HepG2 (cell line): ENCODE data around the gene FNDC7. TPM values are rescaled to one million over a fixed set of nuclear protein-coding genes. Genes with fewer than 3 reads are reported as not detected.

Experiments
- ATF5 ChIP-seq: sonication (generic); formaldehyde crosslinking; IDR thresholded peaks from 2 replicates; pipeline ENCODE4 v1.4.0; 2020; ENCODE audit warnings: mild to moderate bottlenecking, low read depth, missing genetic modification reagents
- BATF2 ChIP-seq: sonication (generic); formaldehyde crosslinking; IDR thresholded peaks from 2 replicates; pipeline ENCODE4 v1.8.0; 2022; ENCODE audit warnings: mild to moderate bottlenecking, missing genetic modification reagents, moderate library complexity
- HBP1 ChIP-seq: IDR thresholded peaks from 2 replicates; pipeline ENCODE4 v1.6.1; 2016; ENCODE audit warnings: low read depth, control low read depth
- HNF1A ChIP-seq, 2 experiments: sonication (generic) in 1 of 2; formaldehyde crosslinking in 1 of 2; IDR thresholded peaks; 2 replicates each; pipeline versions ENCODE4 v1.4.0 to v1.6.1; 2016 to 2020; ENCODE audit warnings: borderline replicate concordance in 1 of 2, low read depth in 1 of 2, mild to moderate bottlenecking in 1 of 2, missing genetic modification reagents in 1 of 2
- MXD4 ChIP-seq: IDR thresholded peaks from 2 replicates; pipeline ENCODE4 v1.6.1; 2016; ENCODE audit warnings: mild to moderate bottlenecking, missing biosample characterization, missing genetic modification reagents
- NAIF1 ChIP-seq: sonication (generic); formaldehyde crosslinking; IDR thresholded peaks from 2 replicates; pipeline ENCODE4 v1.5.0; 2020; ENCODE audit warnings: mild to moderate bottlenecking, missing genetic modification reagents, borderline replicate concordance
- NFRKB ChIP-seq: fragments of 450-650 bp; IDR thresholded peaks from 2 replicates; pipeline ENCODE4 v1.6.1; 2017
- SIN3B ChIP-seq: fragments of 150-350 bp; IDR thresholded peaks from 2 replicates; pipeline ENCODE4 v1.6.1; 2014; ENCODE audit warnings: low read length
- SNAPC4 ChIP-seq: sonication (generic); formaldehyde crosslinking; IDR thresholded peaks from 2 replicates; pipeline ENCODE4 v1.4.0; 2020; ENCODE audit warnings: mild to moderate bottlenecking, missing genetic modification reagents
- TP53 ChIP-seq: sonication (generic); formaldehyde crosslinking; conservative IDR thresholded peaks from 2 replicates; pipeline ENCODE4 v1.4.0; 2020; ENCODE audit warnings: missing genetic modification reagents
- XRCC5 ChIP-seq: fragments of 200-400 bp; formaldehyde crosslinking; optimal IDR thresholded peaks from 2 replicates; pipeline ENCODE3; 2017; ENCODE audit warnings: mild to moderate bottlenecking, low read length
- ZFP1 ChIP-seq: IDR thresholded peaks from 2 replicates; pipeline ENCODE4 v1.6.1; 2016
- ZNF136 ChIP-seq: sonication (generic); formaldehyde crosslinking; IDR thresholded peaks from 2 replicates; pipeline ENCODE4 v1.8.1; 2022; ENCODE audit warnings: low read depth, mild to moderate bottlenecking, moderate library complexity, missing genetic modification reagents
- ZNF530 ChIP-seq: sonication (generic); formaldehyde crosslinking; IDR thresholded peaks from 2 replicates; pipeline ENCODE4 v1.5.0; 2020; ENCODE audit warnings: low read depth, mild to moderate bottlenecking, missing genetic modification reagents
- ZNF619 ChIP-seq: sonication (generic); formaldehyde crosslinking; IDR thresholded peaks from 2 replicates; pipeline ENCODE4 v1.4.0; 2020; ENCODE audit warnings: mild to moderate bottlenecking, missing genetic modification reagents
- polyA plus RNA-seq, 8 experiments: library from polyadenylated mRNA; depleted of rRNA in 3 of 8; stranded (reverse) in 7 of 8; unstranded in 1 of 8; fragments of >200 nt; fragmentation: Illumina TruSeq in 4 of 8; extraction: Trizol in 4 of 8; gene quantifications; 2 replicates each; pipeline versions ENCODE4 v1.2.1 to v1.2.3, GENCODE V29; 2011 to 2016; ENCODE audit warnings: low read depth in 4 of 8, missing spikeins in 1 of 8, mixed read lengths in 1 of 8; ENCODE audit not compliant: insufficient read depth in 1 of 8
- total RNA-seq, 5 experiments: library from RNA; depleted of rRNA; stranded (reverse); fragments of >200 nt; fragmentation: Illumina TruSeq; extraction: Trizol; gene quantifications; 2 replicates each; pipeline ENCODE4 v1.2.3, GENCODE V29; 2016; ENCODE audit warnings: low read depth in 1 of 5

The FNDC7 gene
- total and polyA plus RNA-seq, 2 of the 13 experiments (the other 11 are each of a cell fraction or from before 2014, with no cell fraction given): 0.03 TPM; not detected in 1

GRCh38 chr1:108691942-108692723 lies 20.6 kb upstream of the FNDC7 start, which contains the start of gene PRPF38B (continued):
- TF ChIP-seq SNAPC4 (no peak), HBP1 (CRISPR knock-in tag) (peak; percentile 61; the same call in 1 of the 2 replicates), ZNF136 (no peak), NAIF1 (CRISPR knock-in tag) (no peak), HNF1A (IDR thresholded peaks at IDR 0.05; ENCODE audit: low read depth) (no peak), HNF1A (CRISPR knock-in tag; IDR thresholded peaks at IDR 0.05; ENCODE audit: borderline replicate concordance) (peak; percentile 84; the same call in 1 of the 2 replicates), TP53 (CRISPR knock-in tag) (no peak; the same call in 1 of the 2 replicates), BATF2 (CRISPR knock-in tag) (no peak), ZNF619 (CRISPR knock-in tag) (no peak; the same call in 1 of the 2 replicates), MXD4 (CRISPR knock-in tag) (peak; percentile 39; the same call in 1 of the 2 replicates), ZNF530 (CRISPR knock-in tag) (no peak), ZFP1 (CRISPR knock-in tag) (0 out of 2 replicates have a peak, but pooled peaks have one; percentile 29), XRCC5 (no peak), NFRKB (peak; percentile 74), ATF5 (0 out of 2 replicates have a peak, but pooled peaks have one; percentile 54), SIN3B (no peak)
